Hepatocyte (in vitro differentiated cells): ENCODE results near the gene KRT3. TPM values are rescaled to one million over a fixed set of nuclear protein-coding genes. Genes with fewer than 3 reads are reported as not detected.

Experiments
- DNase-seq: peaks from one replicate; pipeline ENCODE4 v3.0.0-alpha.2; 2016; ENCODE audit warnings: low spot score
- H2AFZ ChIP-seq: fragments of 200-600 bp; sonication (generic); 2 replicates; pipeline ENCODE4 v1.6.0; 2016; ENCODE audit warnings: antibody characterized with exemption, mild to moderate bottlenecking
- H3K27ac ChIP-seq: fragments of 200-600 bp; sonication (generic); 2 replicates; pipeline ENCODE4 v1.5.1; 2016; ENCODE audit warnings: mild to moderate bottlenecking
- H3K27me3 ChIP-seq: fragments of 200-600 bp; sonication (generic); 2 replicates; pipeline ENCODE4 v1.6.1; 2016
- H3K36me3 ChIP-seq: fragments of 200-600 bp; sonication (generic); replicated peaks from 2 replicates; pipeline ENCODE4 v1.5.1; 2016; ENCODE audit warnings: low read depth; ENCODE audit not compliant: insufficient read depth
- H3K4me1 ChIP-seq: fragments of 200-600 bp; sonication (generic); 2 replicates; pipeline ENCODE4 v1.5.1; 2016; ENCODE audit warnings: mild to moderate bottlenecking, moderate library complexity; ENCODE audit not compliant: insufficient read depth
- H3K4me2 ChIP-seq: fragments of 200-600 bp; sonication (generic); 2 replicates; pipeline ENCODE4 v1.6.0; 2016
- H3K4me3 ChIP-seq: fragments of 200-600 bp; sonication (generic); 2 replicates; pipeline ENCODE4 v1.5.1; 2016; ENCODE audit warnings: mild to moderate bottlenecking
- H3K79me2 ChIP-seq: fragments of 200-600 bp; sonication (generic); 2 replicates; pipeline ENCODE4 v1.6.0; 2017; ENCODE audit warnings: mild to moderate bottlenecking
- H3K9me2 ChIP-seq: fragments of 200-600 bp; sonication (generic); replicated peaks from 2 replicates; pipeline ENCODE4 v1.6.0; 2017; ENCODE audit warnings: mild to moderate bottlenecking; ENCODE audit not compliant: insufficient read depth
- H3K9me3 ChIP-seq: fragments of 200-600 bp; sonication (generic); 2 replicates; pipeline ENCODE4 v1.5.1; 2016; ENCODE audit warnings: low read depth, mild to moderate bottlenecking
- H4K20me1 ChIP-seq: fragments of 200-600 bp; sonication (generic); 2 replicates; pipeline ENCODE4 v1.6.0; 2016; ENCODE audit warnings: mild to moderate bottlenecking; ENCODE audit not compliant: insufficient read depth, poor library complexity, severe bottlenecking
- EZH2 ChIP-seq: fragments of 200-600 bp; sonication (generic); IDR thresholded peaks from 2 replicates; pipeline ENCODE4 v1.6.1; 2016; ENCODE audit warnings: antibody characterized with exemption, mild to moderate bottlenecking, borderline replicate concordance
- EZH2phosphoT487 ChIP-seq: fragments of 200-600 bp; sonication (generic); IDR thresholded peaks from one replicate; pipeline ENCODE4 v1.6.1; 2018; ENCODE audit warnings: antibody characterized with exemption, mild to moderate bottlenecking, low read depth, moderate library complexity; ENCODE audit not compliant: unreplicated experiment, severe bottlenecking
- WGBS: methylation state at CpG from one replicate; pipeline ENCODE4 v1.1.6; 2016; ENCODE audit warnings: low lambda C conversion rate; ENCODE audit errors: missing lambda C conversion rate; 5-methylcytosine and 5-hydroxymethylcytosine counted together
- polyA plus RNA-seq: library from polyadenylated mRNA; unstranded; fragments of >200 nt; fragmentation: Nextera tagmentation; extraction: Ambion mirVana; gene quantifications from 2 replicates; pipeline ENCODE4 v1.2.1, GENCODE V29; 2016
- total RNA-seq: library from RNA; depleted of rRNA; stranded (reverse); fragments of >200 nt; gene quantifications from 2 replicates; pipeline ENCODE4 v1.2.3, GENCODE V29; 2014
- TF ChIP-seq, protein P1 (sequence below): fragments of 200-600 bp; sonication (generic); IDR thresholded peaks from 2 replicates; pipeline ENCODE4 v1.5.1; 2016; ENCODE audit warnings: antibody characterized with exemption, mild to moderate bottlenecking; ENCODE audit not compliant: poor library complexity

The KRT3 gene
- total and polyA plus RNA-seq, 2 experiments from 2014 or later, result not detected

DNA sequence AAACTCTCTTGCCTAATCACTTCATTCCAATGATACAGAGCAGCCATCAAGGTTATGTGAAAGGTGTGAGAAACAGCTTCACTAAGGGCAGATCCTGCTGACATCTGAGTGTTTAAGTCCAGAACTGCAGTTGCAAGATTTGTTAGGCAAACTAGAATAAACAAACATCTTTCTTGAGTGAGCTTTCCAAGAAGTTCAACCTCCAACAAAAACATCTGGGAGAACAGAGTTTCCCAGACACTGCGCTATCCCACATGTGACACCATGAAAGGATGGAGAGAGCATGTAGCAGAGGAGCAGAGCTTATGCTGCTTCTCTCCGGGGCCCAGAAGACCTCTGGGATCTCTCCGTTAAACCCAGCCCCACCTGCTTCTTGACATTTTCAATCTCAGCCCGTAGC, 24.4 kb downstream of the KRT3 start:
- Histone ChIP-seq H3K27ac (no peak overlapping the region), H4K20me1 (no peaks in the 10 kb centered on the region), H3K4me3 (no peak overlapping the region), H3K9me2 (no peaks in the 10 kb centered on the region), H2AFZ (no peak overlapping the region), H3K27me3 (peaks cover 17% of the 10 kb centered on the region), H3K4me1 (no peaks in the 10 kb centered on the region), H3K79me2 (no peaks in the 10 kb centered on the region), H3K9me3 (no peaks in the 10 kb centered on the region), H3K4me2 (no peak overlapping the region), H3K36me3 (no peaks in the 10 kb centered on the region)
- DNase-seq, result no peak
- 80% methylated on average over 4 of the region's 4 CpGs for WGBS
- no peak for TF ChIP-seq EZH2
- TF ChIP-seq, protein P1, sequence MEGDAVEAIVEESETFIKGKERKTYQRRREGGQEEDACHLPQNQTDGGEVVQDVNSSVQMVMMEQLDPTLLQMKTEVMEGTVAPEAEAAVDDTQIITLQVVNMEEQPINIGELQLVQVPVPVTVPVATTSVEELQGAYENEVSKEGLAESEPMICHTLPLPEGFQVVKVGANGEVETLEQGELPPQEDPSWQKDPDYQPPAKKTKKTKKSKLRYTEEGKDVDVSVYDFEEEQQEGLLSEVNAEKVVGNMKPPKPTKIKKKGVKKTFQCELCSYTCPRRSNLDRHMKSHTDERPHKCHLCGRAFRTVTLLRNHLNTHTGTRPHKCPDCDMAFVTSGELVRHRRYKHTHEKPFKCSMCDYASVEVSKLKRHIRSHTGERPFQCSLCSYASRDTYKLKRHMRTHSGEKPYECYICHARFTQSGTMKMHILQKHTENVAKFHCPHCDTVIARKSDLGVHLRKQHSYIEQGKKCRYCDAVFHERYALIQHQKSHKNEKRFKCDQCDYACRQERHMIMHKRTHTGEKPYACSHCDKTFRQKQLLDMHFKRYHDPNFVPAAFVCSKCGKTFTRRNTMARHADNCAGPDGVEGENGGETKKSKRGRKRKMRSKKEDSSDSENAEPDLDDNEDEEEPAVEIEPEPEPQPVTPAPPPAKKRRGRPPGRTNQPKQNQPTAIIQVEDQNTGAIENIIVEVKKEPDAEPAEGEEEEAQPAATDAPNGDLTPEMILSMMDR, result no peak
- no peak for TF ChIP-seq EZH2phosphoT487

DNA sequence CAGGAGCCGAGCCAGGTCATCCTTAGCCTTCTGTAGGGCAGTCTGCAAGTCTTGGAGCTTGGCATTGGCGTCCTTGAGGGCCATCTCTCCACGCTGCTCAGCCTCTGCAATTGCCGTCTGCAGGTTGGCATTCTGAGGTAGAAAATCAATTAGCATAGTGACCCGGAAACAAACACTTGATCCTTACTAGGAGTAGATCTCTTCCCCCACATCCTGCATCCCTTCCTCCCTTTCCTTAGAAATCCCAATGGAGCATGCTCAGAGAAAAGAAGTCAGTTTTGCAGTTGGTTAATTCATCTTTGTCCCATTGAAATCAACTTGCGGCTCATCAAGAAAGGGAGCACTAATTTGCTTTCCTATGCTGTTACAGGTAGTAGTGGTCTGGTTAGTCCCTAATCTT, 24.8 kb downstream of the KRT3 start:
- no peaks in the 10 kb centered on the region for H3K4me1 ChIP-seq
- 78% methylated on average over 6 of the region's 6 CpGs for WGBS

DNA sequence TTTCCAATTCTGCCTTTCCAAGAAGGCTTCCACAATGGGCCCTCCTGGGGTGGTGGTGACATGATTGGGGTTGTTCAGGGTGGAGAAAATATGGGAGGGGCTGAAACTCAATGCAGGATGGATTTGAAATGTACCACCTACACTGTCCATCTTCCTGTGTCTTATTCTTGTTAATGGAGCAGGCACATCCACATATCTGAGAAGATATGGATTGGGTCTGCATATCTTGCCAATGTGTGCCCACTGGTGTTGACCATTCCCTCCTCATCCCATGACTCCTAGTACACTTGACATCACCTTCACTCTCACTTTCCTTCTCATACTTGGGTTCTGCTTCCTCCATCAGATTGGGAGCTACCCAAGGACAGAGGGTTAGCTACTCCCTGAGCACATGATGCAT, 26.0 kb downstream of the KRT3 start:
- Histone ChIP-seq H3K27me3 (peaks cover 20% of the 10 kb centered on the region), H3K36me3 (no peaks in the 10 kb centered on the region), H3K4me2 (no peak overlapping the region), H3K4me1 (no peaks in the 10 kb centered on the region), H3K4me3 (no peak overlapping the region), H3K9me2 (no peaks in the 10 kb centered on the region), H2AFZ (no peak overlapping the region), H3K79me2 (no peaks in the 10 kb centered on the region), H4K20me1 (no peaks in the 10 kb centered on the region), H3K9me3 (no peaks in the 10 kb centered on the region), H3K27ac (no peak overlapping the region)
- no peak for TF ChIP-seq EZH2phosphoT487
- TF ChIP-seq EZH2, result no peak
- DNase-seq, result no peak

More for the DNA sequence above, 24.8 kb downstream of the KRT3 start:
- no peak for DNase-seq
- H3K79me2 ChIP-seq, result no peaks in the 10 kb centered on the region
- H2AFZ ChIP-seq, result no peak overlapping the region
- no peaks in the 10 kb centered on the region for H3K9me3 ChIP-seq
- H3K27me3 ChIP-seq, result peaks cover 20% of the 10 kb centered on the region
- no peaks in the 10 kb centered on the region for H3K36me3 ChIP-seq
- H4K20me1 ChIP-seq, result no peaks in the 10 kb centered on the region
- H3K27ac ChIP-seq, result no peak overlapping the region
- H3K4me2 ChIP-seq, result no peak overlapping the region
- no peaks in the 10 kb centered on the region for H3K9me2 ChIP-seq
- no peak overlapping the region for H3K4me3 ChIP-seq
- TF ChIP-seq EZH2phosphoT487 (no peak), EZH2 (no peak)
- TF ChIP-seq, protein P1, result no peak

DNA sequence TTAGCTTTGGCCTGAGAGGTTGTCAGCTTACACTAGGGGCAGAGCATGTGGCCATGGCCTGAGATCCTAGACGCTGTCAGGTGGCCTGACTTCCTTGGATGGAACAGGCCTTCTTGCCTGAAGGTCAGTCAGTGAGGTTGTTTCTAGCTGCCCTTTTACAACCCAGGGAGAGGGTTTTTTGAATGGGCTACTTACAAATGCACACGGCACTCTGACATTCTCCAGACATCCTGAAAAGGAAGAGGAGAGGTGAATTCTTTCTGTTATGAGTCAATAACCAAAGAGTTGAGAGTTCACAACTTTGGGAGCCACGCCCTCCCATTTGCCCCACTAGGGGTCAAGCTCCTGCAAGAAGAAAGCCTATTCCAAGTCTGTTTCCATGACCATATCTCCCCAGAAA, 26.6 kb downstream of the KRT3 start:
- no peaks in the 10 kb centered on the region for H3K4me1 ChIP-seq
- H3K9me3 ChIP-seq, result no peaks in the 10 kb centered on the region
- no peaks in the 10 kb centered on the region for H4K20me1 ChIP-seq

More for the DNA sequence above, 26.6 kb downstream of the KRT3 start:
- no peak overlapping the region for H3K4me2 ChIP-seq
- no peaks in the 10 kb centered on the region for H3K36me3 ChIP-seq
- no peak overlapping the region for H2AFZ ChIP-seq
- DNase-seq, result no peak
- H3K9me2 ChIP-seq, result no peaks in the 10 kb centered on the region
- H3K27ac ChIP-seq, result no peak overlapping the region
- WGBS, result 49% methylated on average over 3 of the region's 3 CpGs
- TF ChIP-seq EZH2 (no peak), EZH2phosphoT487 (no peak)
- TF ChIP-seq, protein P1, result no peak
- no peak overlapping the region for H3K4me3 ChIP-seq
- no peaks in the 10 kb centered on the region for H3K79me2 ChIP-seq
- H3K27me3 ChIP-seq, result peaks cover 20% of the 10 kb centered on the region
